HCT116 (cell line): ENCODE measurements around the gene ANKRD55. TPM values are rescaled to one million over a fixed set of nuclear protein-coding genes. Genes with fewer than 3 reads are reported as not detected.

ENCODE experiments used
- ATAC-seq: fragments of 200-7000 bp; cut with Tn5 transposase; 2 replicates; pipeline ENCODE4 v1.9.1; 2020; ENCODE audit warnings: mild to moderate bottlenecking, moderate library complexity
- BruUV-seq: library from RNA; stranded (reverse); fragments of 400-500 nt; replicated peaks from 2 replicates; lab custom pipeline; 2021; lab: Mats Ljungman, UMichigan
- CTCF ChIA-PET: fragments of 300-600 bp; sonication (Branson Sonifier 250); formaldehyde crosslinking; loops from one replicate; lab custom pipeline; 2021; ENCODE audit warnings: antibody characterized with exemption; lab: Charles Lee
- POLR2A ChIA-PET: fragments of 300-600, 350-600 bp; sonication (Branson Sonifier 250); formaldehyde crosslinking; loops from one replicate; lab custom pipeline; 2021; ENCODE audit warnings: antibody characterized with exemption; lab: Charles Lee
- RAD21 ChIA-PET, 2 experiments: fragments of 300-600 bp; sonication (Branson Sonifier 250); formaldehyde crosslinking; loops; one replicate each; lab custom pipeline; 2023; ENCODE audit warnings: low total read pairs in 2 of 2; ENCODE audit not compliant: uncharacterized antibody in 2 of 2, unreplicated experiment in 2 of 2, low non-redundant PET in 1 of 2; lab: Charles Lee
- DNase-seq: peaks from one replicate; pipeline ENCODE4 v3.0.0-alpha.2; 2010; ENCODE audit warnings: low read depth, low spot score
- H2AFZ ChIP-seq: fragments of 200-600 bp; shearing (Covaris generic), sonication (generic); 2 replicates; pipeline ENCODE4 v1.6.1; 2017; ENCODE audit warnings: low read depth, mixed run types, mixed read lengths, antibody characterized with exemption, low read length; ENCODE audit not compliant: poor library complexity, severe bottlenecking
- H3K27ac ChIP-seq: 2 replicates; pipeline ENCODE4 v1.5.1; 2012; ENCODE audit warnings: low read depth, low read length
- H3K27me3 ChIP-seq: fragments of 200-600 bp; sonication (generic); 2 replicates; pipeline ENCODE4 v1.6.1; 2016; ENCODE audit warnings: mixed run types, low read length, mixed read lengths; ENCODE audit not compliant: insufficient read depth
- H3K36me3 ChIP-seq, 2 experiments: fragments of 200-500 bp in 1 of 2; fragments of 200-600 bp in 1 of 2; sonication (Bioruptor generic) in 1 of 2; sonication (generic) in 1 of 2; 2 replicates each; pipeline versions ENCODE4 v1.5.1 to v1.6.1; 2014 to 2016; ENCODE audit warnings: low read length in 2 of 2, inconsistent platforms in 1 of 2, mixed read lengths in 1 of 2, mixed run types in 1 of 2; ENCODE audit not compliant: insufficient read depth in 2 of 2, control insufficient read depth in 1 of 2
- H3K4me1 ChIP-seq, 2 experiments: fragments of 200-600 bp in 1 of 2; sonication (generic) in 1 of 2; 2 replicates each; pipeline versions ENCODE4 v1.5.1 to v1.6.1; 2012 to 2017; ENCODE audit warnings: low read length in 2 of 2, inconsistent platforms in 1 of 2, mild to moderate bottlenecking in 1 of 2, mixed read lengths in 1 of 2, mixed run types in 1 of 2, moderate library complexity in 1 of 2; ENCODE audit not compliant: insufficient read depth in 2 of 2, control insufficient read depth in 1 of 2
- H3K4me2 ChIP-seq: fragments of 200-600 bp; sonication (generic); 2 replicates; pipeline ENCODE4 v1.6.1; 2017; ENCODE audit warnings: mixed run types, low read length, mixed read lengths
- H3K4me3 ChIP-seq, 2 experiments: fragments of 200-600 bp in 1 of 2; sonication (generic) in 1 of 2; replicated peaks in 1 of 2; 2 replicates each; pipeline ENCODE4 v1.5.1; 2011 to 2016; ENCODE audit warnings: low read length in 2 of 2, control low read depth in 1 of 2, low read depth in 1 of 2, mild to moderate bottlenecking in 1 of 2, mixed read lengths in 1 of 2, mixed run types in 1 of 2
- H3K79me2 ChIP-seq: fragments of 200-600 bp; sonication (generic); 2 replicates; pipeline ENCODE4 v1.6.1; 2017; ENCODE audit warnings: mild to moderate bottlenecking, mixed run types, low read length, moderate library complexity, mixed read lengths; ENCODE audit not compliant: insufficient read depth
- H3K9ac ChIP-seq: fragments of 200-600 bp; sonication (generic); 2 replicates; pipeline ENCODE4 v1.6.1; 2016; ENCODE audit warnings: low read length, mixed read lengths
- H3K9me2 ChIP-seq: fragments of 200-600 bp; sonication (generic), shearing (Covaris generic); 2 replicates; pipeline ENCODE4 v1.6.1; 2017; ENCODE audit warnings: mixed run types, mild to moderate bottlenecking, moderate library complexity; ENCODE audit not compliant: insufficient read depth
- H3K9me3 ChIP-seq, 2 experiments: fragments of 200-500 bp in 1 of 2; fragments of 200-600 bp in 1 of 2; sonication (Bioruptor generic) in 1 of 2; sonication (generic) in 1 of 2; 2 replicates each; pipeline ENCODE4 v1.6.1; 2014 to 2017; ENCODE audit warnings: low read length in 2 of 2, mixed read lengths in 2 of 2, inconsistent platforms in 1 of 2, low read depth in 1 of 2, mild to moderate bottlenecking in 1 of 2, mixed run types in 1 of 2, moderate library complexity in 1 of 2; ENCODE audit not compliant: control insufficient read depth in 1 of 2, insufficient read depth in 1 of 2
- H4K20me1 ChIP-seq: fragments of 200-600 bp; sonication (generic), shearing (Covaris generic); 2 replicates; pipeline ENCODE4 v1.6.1; 2017; ENCODE audit warnings: mixed run types, mild to moderate bottlenecking, moderate library complexity; ENCODE audit not compliant: insufficient read depth
- CBX3 ChIP-seq: IDR thresholded peaks from 2 replicates; pipeline ENCODE4 v1.6.1; 2012; ENCODE audit warnings: low read depth
- EZH2phosphoT487 ChIP-seq: fragments of 200-600 bp; IDR thresholded peaks from 2 replicates; pipeline ENCODE4 v1.6.1; 2018; ENCODE audit warnings: antibody characterized with exemption, borderline replicate concordance
- POLR2AphosphoS5 ChIP-seq: IDR thresholded peaks from 2 replicates; pipeline ENCODE4 v1.6.1; 2011; ENCODE audit warnings: mild to moderate bottlenecking, low read depth, low read length, moderate library complexity
- RAD21 ChIP-seq: IDR thresholded peaks from 2 replicates; pipeline ENCODE4 v1.6.1; 2012; ENCODE audit warnings: low read depth, mild to moderate bottlenecking
- SIN3A ChIP-seq: IDR thresholded peaks from 2 replicates; pipeline ENCODE4 v1.6.1; 2012; ENCODE audit warnings: low read depth
- SP1 ChIP-seq: IDR thresholded peaks from 2 replicates; pipeline ENCODE4 v1.6.1; 2012; ENCODE audit warnings: low read depth
- intact Hi-C: fragments of 100-400 bp; cut with micrococcal nuclease; formaldehyde crosslinking; loops from 2 replicates; pipeline ENCODE4 v1.10.0; 2022
- total RNA-seq: library from RNA; stranded (reverse); gene quantifications from one replicate; pipeline ENCODE4 v1.2.1, GENCODE V29; 2021; ENCODE audit not compliant: unreplicated experiment
- TF ChIP-seq, protein P1 (sequence below), 3 experiments: fragments of 200-600 bp in 1 of 3; sonication (generic) in 1 of 3; IDR thresholded peaks in 2 of 3; conservative IDR thresholded peaks in 1 of 3; 2 replicates each; pipeline ENCODE4 v1.5.1; 2012 to 2017; ENCODE audit warnings: low read depth in 2 of 3, low read length in 2 of 3, antibody characterized with exemption in 1 of 3, borderline replicate concordance in 1 of 3, control low read depth in 1 of 3, mild to moderate bottlenecking in 1 of 3, mixed read lengths in 1 of 3, mixed run types in 1 of 3, moderate library complexity in 1 of 3; ENCODE audit not compliant: insufficient read depth in 1 of 3
- TF ChIP-seq, protein P2 (sequence below): IDR thresholded peaks from 2 replicates; pipeline ENCODE4 v1.6.1; 2011; ENCODE audit warnings: mild to moderate bottlenecking, low read length, moderate library complexity; ENCODE audit not compliant: insufficient replicate concordance; ENCODE audit errors: extremely low read depth
- TF ChIP-seq, protein P3 (sequence below): IDR thresholded peaks from 2 replicates; pipeline ENCODE4 v1.6.1; 2012

Gene ANKRD55
- total RNA-seq, 1 experiment from 2014 or later: not detected

DNA sequence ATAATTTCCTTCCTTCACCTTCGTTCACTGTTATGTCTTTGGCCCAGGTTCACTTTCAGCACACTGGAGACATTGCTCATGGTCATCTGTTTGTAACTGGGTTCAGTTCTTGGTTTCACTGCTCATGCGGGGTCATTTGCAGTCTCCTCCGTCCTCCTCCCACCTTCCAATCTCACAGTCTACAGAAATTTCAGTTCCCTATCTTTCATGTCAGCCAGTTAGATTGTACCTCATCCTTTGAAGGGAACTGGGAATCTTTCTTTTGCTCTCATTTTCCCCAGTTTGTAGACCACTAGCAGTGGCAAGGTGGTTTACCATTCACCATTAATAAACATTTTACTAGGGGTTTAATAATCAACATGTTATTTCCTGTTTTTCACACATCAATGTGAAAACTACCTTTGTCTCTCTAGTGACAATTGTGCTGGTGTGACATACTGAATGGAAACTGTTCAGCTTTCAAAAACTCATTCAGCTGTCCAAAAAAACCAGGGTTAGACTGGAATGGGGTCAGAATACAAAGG is 137.5 kb downstream of the ANKRD55 start:
- ChIA-PET POLR2A (no interaction called here), CTCF (no interaction called here), RAD21 (no interaction called here)
- DNase-seq (no peak), ATAC-seq (no peak)
- no peaks in the 10 kb centered on the region for H3K27me3 ChIP-seq
- no peak overlapping the region for H2AFZ ChIP-seq
- no peak overlapping the region for H3K27ac ChIP-seq
- no peaks in the 10 kb centered on the region for H3K9me2 ChIP-seq
- H3K9me3 ChIP-seq: no peaks in the 10 kb centered on the region
- H3K36me3 ChIP-seq: no peaks in the 10 kb centered on the region
- no peak overlapping the region for H3K9ac ChIP-seq
- no peaks in the 10 kb centered on the region for H3K79me2 ChIP-seq
- H3K4me1 ChIP-seq: peaks cover 5 to 14% of the 10 kb centered on the region in 2 experiments; a peak in 3 of 4 replicates
- no peaks in the 10 kb centered on the region for H4K20me1 ChIP-seq
- H3K4me2 ChIP-seq: no peak overlapping the region
- H3K4me3 ChIP-seq: no peak overlapping the region
- no TSS peak for BruUV-seq
- intact Hi-C loops: no loop called here
- TF ChIP-seq RAD21 (no peak), EZH2phosphoT487 (no peak), POLR2AphosphoS5 (no peak), CBX3 (no peak), SP1 (no peak), SIN3A (no peak)
- TF ChIP-seq, protein P1, sequence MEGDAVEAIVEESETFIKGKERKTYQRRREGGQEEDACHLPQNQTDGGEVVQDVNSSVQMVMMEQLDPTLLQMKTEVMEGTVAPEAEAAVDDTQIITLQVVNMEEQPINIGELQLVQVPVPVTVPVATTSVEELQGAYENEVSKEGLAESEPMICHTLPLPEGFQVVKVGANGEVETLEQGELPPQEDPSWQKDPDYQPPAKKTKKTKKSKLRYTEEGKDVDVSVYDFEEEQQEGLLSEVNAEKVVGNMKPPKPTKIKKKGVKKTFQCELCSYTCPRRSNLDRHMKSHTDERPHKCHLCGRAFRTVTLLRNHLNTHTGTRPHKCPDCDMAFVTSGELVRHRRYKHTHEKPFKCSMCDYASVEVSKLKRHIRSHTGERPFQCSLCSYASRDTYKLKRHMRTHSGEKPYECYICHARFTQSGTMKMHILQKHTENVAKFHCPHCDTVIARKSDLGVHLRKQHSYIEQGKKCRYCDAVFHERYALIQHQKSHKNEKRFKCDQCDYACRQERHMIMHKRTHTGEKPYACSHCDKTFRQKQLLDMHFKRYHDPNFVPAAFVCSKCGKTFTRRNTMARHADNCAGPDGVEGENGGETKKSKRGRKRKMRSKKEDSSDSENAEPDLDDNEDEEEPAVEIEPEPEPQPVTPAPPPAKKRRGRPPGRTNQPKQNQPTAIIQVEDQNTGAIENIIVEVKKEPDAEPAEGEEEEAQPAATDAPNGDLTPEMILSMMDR (IDR thresholded peaks at IDR 0.05 in 2 of 3, conservative IDR thresholded peaks at IDR 0.05 in 1 of 3; ENCODE audit: borderline replicate concordance in 1 of 3, insufficient read depth in 1 of 3, low read depth in 2 of 3, low read length in 2 of 3): no peak
- TF ChIP-seq, protein P2, sequence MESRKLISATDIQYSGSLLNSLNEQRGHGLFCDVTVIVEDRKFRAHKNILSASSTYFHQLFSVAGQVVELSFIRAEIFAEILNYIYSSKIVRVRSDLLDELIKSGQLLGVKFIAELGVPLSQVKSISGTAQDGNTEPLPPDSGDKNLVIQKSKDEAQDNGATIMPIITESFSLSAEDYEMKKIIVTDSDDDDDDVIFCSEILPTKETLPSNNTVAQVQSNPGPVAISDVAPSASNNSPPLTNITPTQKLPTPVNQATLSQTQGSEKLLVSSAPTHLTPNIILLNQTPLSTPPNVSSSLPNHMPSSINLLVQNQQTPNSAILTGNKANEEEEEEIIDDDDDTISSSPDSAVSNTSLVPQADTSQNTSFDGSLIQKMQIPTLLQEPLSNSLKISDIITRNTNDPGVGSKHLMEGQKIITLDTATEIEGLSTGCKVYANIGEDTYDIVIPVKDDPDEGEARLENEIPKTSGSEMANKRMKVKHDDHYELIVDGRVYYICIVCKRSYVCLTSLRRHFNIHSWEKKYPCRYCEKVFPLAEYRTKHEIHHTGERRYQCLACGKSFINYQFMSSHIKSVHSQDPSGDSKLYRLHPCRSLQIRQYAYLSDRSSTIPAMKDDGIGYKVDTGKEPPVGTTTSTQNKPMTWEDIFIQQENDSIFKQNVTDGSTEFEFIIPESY: no peak
- TF ChIP-seq, protein P3, sequence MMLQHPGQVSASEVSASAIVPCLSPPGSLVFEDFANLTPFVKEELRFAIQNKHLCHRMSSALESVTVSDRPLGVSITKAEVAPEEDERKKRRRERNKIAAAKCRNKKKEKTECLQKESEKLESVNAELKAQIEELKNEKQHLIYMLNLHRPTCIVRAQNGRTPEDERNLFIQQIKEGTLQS: no peak
